GM19328 (cell line): ENCODE data around the gene ILF2.
"Not testable (repeated sequence)": the region's sequence is repeated elsewhere in the genome, so short reads cannot be mapped to it uniquely, and the experiment has no call there.

ENCODE experiments used
- ATAC-seq: cut with Tn5 transposase; IDR thresholded peaks from one replicate; pipeline ENCODE4 v1.9.1; 2021; ENCODE audit warnings: mild to moderate bottlenecking, moderate library complexity; ENCODE audit not compliant: unreplicated experiment

ILF2 gene

GRCh38 chr1:153649863-153650235 lies 20.9 kb downstream of the ILF2 start:
- no peak for ATAC-seq

- ATAC-seq = no peak
Measured at GRCh38 chr1:153649137-153649862, 21.5 kb downstream of the ILF2 start.

- no peak for ATAC-seq
Measured at GRCh38 chr1:153648000-153648643, 22.7 kb downstream of the ILF2 start.

GRCh38 chr1:153647346-153647714 lies 23.5 kb downstream of the ILF2 start:
- ATAC-seq = no peak

- ATAC-seq = no peak
Measured at GRCh38 chr1:153646672-153647345, 24.0 kb downstream of the ILF2 start.

GRCh38 chr1:153643816-153644215 lies 27.0 kb downstream of the ILF2 start:
- ATAC-seq = no peak

GRCh38 chr1:153643100-153643499 lies 27.7 kb downstream of the ILF2 start:
- ATAC-seq = no peak

- ATAC-seq = no peak
Measured at GRCh38 chr1:153642161-153642560, 28.6 kb downstream of the ILF2 start.

GRCh38 chr1:153640861-153641260 lies 29.9 kb downstream of the ILF2 start:
- ATAC-seq = no peak

GRCh38 chr1:153640213-153640612 lies 30.6 kb downstream of the ILF2 start:
- ATAC-seq = not testable (repeated sequence)

- ATAC-seq = no peak
Measured at GRCh38 chr1:153639280-153639679, 31.5 kb downstream of the ILF2 start.

GRCh38 chr1:153638261-153638660 lies 32.5 kb downstream of the ILF2 start:
- no peak for ATAC-seq

- ATAC-seq = no peak
Measured at GRCh38 chr1:153636312-153636711, 34.5 kb downstream of the ILF2 start.

- no peak for ATAC-seq
Measured at GRCh38 chr1:153635872-153636271, 34.9 kb downstream of the ILF2 start.

GRCh38 chr1:153633754-153634665 lies 36.8 kb downstream of the ILF2 start, which contains the start of gene CHTOP:
Gene CHTOP (plus strand): TSS chr1:153634066. CDS start chr1:153636589, 2,523 bp downstream.
- ATAC-seq = peak; percentile 84

GRCh38 chr1:153633161-153633753 lies 37.5 kb downstream of the ILF2 start:
- no peak for ATAC-seq

GRCh38 chr1:153631047-153632022 lies 39.5 kb downstream of the ILF2 start:
- no peak for ATAC-seq

- ATAC-seq = no peak
Measured at GRCh38 chr1:153630384-153630783, 40.4 kb downstream of the ILF2 start.

GRCh38 chr1:153629971-153630370 lies 40.8 kb downstream of the ILF2 start:
- ATAC-seq = no peak

GRCh38 chr1:153629343-153629665 lies 41.5 kb downstream of the ILF2 start:
- ATAC-seq = no peak
